Adipocyte (in vitro differentiated cells): ENCODE results near the gene TAS2R60.
A peak's percentile ranks its signal among the peaks of the same experiment; 100 is the strongest.
"Not testable (repeated sequence)": the region's sequence is repeated elsewhere in the genome, so short reads cannot be mapped to it uniquely, and the experiment has no call there.

Experiments
- DNase-seq: peaks from one replicate; pipeline ENCODE4 v3.0.0-alpha.2; 2015; ENCODE audit warnings: low read depth
- H3K27me3 ChIP-seq: replicated peaks from 2 replicates; pipeline ENCODE4 v1.7.0; 2013; ENCODE audit warnings: mild to moderate bottlenecking, low read length, moderate library complexity; ENCODE audit not compliant: control insufficient read depth, insufficient read depth
- H3K36me3 ChIP-seq: 2 replicates; pipeline ENCODE4 v1.7.0; 2013; ENCODE audit warnings: low read length, mild to moderate bottlenecking, moderate library complexity; ENCODE audit not compliant: control insufficient read depth, insufficient read depth, severe bottlenecking
- H3K4me1 ChIP-seq: 2 replicates; pipeline ENCODE4 v1.7.0; 2013; ENCODE audit warnings: mild to moderate bottlenecking, low read length, moderate library complexity; ENCODE audit not compliant: control insufficient read depth, insufficient read depth
- H3K4me3 ChIP-seq: 2 replicates; pipeline ENCODE4 v1.7.0; 2013; ENCODE audit warnings: mild to moderate bottlenecking, low read length, moderate library complexity
- H3K9ac ChIP-seq: 2 replicates; pipeline ENCODE4 v1.7.0; 2013; ENCODE audit warnings: mild to moderate bottlenecking, low read length, moderate library complexity
- H3K9me3 ChIP-seq: 2 replicates; pipeline ENCODE4 v1.7.0; 2013; ENCODE audit warnings: mild to moderate bottlenecking, low read length, moderate library complexity; ENCODE audit not compliant: control insufficient read depth

The TAS2R60 gene

GRCh38 chr7:143415209-143415608 lies 28.0 kb upstream of the TAS2R60 start:
- not testable (repeated sequence) for H3K4me3 ChIP-seq, H3K27me3 ChIP-seq, H3K36me3 ChIP-seq, DNase-seq, H3K9me3 ChIP-seq, H3K9ac ChIP-seq
- peaks cover 47% of the 10 kb centered on the region for H3K4me1 ChIP-seq

GRCh38 chr7:143415742-143416397 lies 27.4 kb upstream of the TAS2R60 start:
- Histone ChIP-seq H3K9ac (peak overlapping the region; percentile 68), H3K4me3 (no peak overlapping the region), H3K4me1 (peaks cover 45% of the 10 kb centered on the region), H3K9me3 (no peaks in the 10 kb centered on the region), H3K27me3 (no peaks in the 10 kb centered on the region), H3K36me3 (no peaks in the 10 kb centered on the region)
- DNase-seq, result no peak

- peak; percentile 88 for DNase-seq
- H3K9me3 ChIP-seq, result no peaks in the 10 kb centered on the region
- no peaks in the 10 kb centered on the region for H3K36me3 ChIP-seq
- H3K27me3 ChIP-seq, result no peaks in the 10 kb centered on the region
- peaks cover 37% of the 10 kb centered on the region for H3K4me1 ChIP-seq
- no peak overlapping the region for H3K4me3 ChIP-seq
- peak overlapping the region; percentile 68 for H3K9ac ChIP-seq
Measured at GRCh38 chr7:143416565-143417149, 26.6 kb upstream of the TAS2R60 start.

GRCh38 chr7:143417734-143418383 lies 25.4 kb upstream of the TAS2R60 start:
- Histone ChIP-seq H3K4me1 (peaks cover 30% of the 10 kb centered on the region), H3K9ac (no peak overlapping the region), H3K36me3 (no peaks in the 10 kb centered on the region), H3K27me3 (no peaks in the 10 kb centered on the region), H3K4me3 (no peak overlapping the region), H3K9me3 (no peaks in the 10 kb centered on the region)
- DNase-seq, result no peak

- H3K27me3 ChIP-seq, result no peaks in the 10 kb centered on the region
Measured at GRCh38 chr7:143418681-143419458, 24.4 kb upstream of the TAS2R60 start.

GRCh38 chr7:143419880-143420279 lies 23.4 kb upstream of the TAS2R60 start:
- no peak overlapping the region for H3K9ac ChIP-seq
- DNase-seq, result no peak
- H3K4me1 ChIP-seq, result peaks cover 26% of the 10 kb centered on the region
- no peaks in the 10 kb centered on the region for H3K27me3 ChIP-seq
- no peaks in the 10 kb centered on the region for H3K9me3 ChIP-seq
- no peak overlapping the region for H3K4me3 ChIP-seq
- H3K36me3 ChIP-seq, result no peaks in the 10 kb centered on the region

More at GRCh38 chr7:143418681-143419458, 24.4 kb upstream of the TAS2R60 start:
- Histone ChIP-seq H3K9me3 (no peaks in the 10 kb centered on the region), H3K9ac (no peak overlapping the region), H3K4me1 (peaks cover 30% of the 10 kb centered on the region), H3K36me3 (no peaks in the 10 kb centered on the region), H3K4me3 (no peak overlapping the region)
- DNase-seq, result no peak

GRCh38 chr7:143420624-143421023 lies 22.6 kb upstream of the TAS2R60 start:
- not testable (repeated sequence) for H3K27me3 ChIP-seq, DNase-seq, H3K9me3 ChIP-seq, H3K9ac ChIP-seq, H3K36me3 ChIP-seq, H3K4me3 ChIP-seq
- H3K4me1 ChIP-seq, result peaks cover 19% of the 10 kb centered on the region

GRCh38 chr7:143422033-143422432 lies 21.2 kb upstream of the TAS2R60 start:
- Histone ChIP-seq H3K4me3 (no peak overlapping the region), H3K9ac (no peak overlapping the region), H3K4me1 (peaks cover 9% of the 10 kb centered on the region), H3K27me3 (no peaks in the 10 kb centered on the region), H3K36me3 (no peaks in the 10 kb centered on the region), H3K9me3 (no peaks in the 10 kb centered on the region)
- DNase-seq, result no peak

GRCh38 chr7:143424476-143424875 lies 18.8 kb upstream of the TAS2R60 start:
- not testable (repeated sequence) for H3K9ac ChIP-seq, H3K4me1 ChIP-seq, DNase-seq, H3K4me3 ChIP-seq, H3K9me3 ChIP-seq, H3K27me3 ChIP-seq, H3K36me3 ChIP-seq

GRCh38 chr7:143426479-143427142 lies 16.6 kb upstream of the TAS2R60 start:
- Histone ChIP-seq H3K4me1 (peaks cover 16% of the 10 kb centered on the region), H3K9ac (no peak overlapping the region), H3K4me3 (no peak overlapping the region), H3K36me3 (no peaks in the 10 kb centered on the region), H3K27me3 (no peaks in the 10 kb centered on the region), H3K9me3 (no peaks in the 10 kb centered on the region)
- DNase-seq, result no peak
